ENCODE data around the gene MBNL1.
A peak's percentile ranks its signal among the peaks of the same experiment; 100 is the strongest.

MBNL1 gene

DNA sequence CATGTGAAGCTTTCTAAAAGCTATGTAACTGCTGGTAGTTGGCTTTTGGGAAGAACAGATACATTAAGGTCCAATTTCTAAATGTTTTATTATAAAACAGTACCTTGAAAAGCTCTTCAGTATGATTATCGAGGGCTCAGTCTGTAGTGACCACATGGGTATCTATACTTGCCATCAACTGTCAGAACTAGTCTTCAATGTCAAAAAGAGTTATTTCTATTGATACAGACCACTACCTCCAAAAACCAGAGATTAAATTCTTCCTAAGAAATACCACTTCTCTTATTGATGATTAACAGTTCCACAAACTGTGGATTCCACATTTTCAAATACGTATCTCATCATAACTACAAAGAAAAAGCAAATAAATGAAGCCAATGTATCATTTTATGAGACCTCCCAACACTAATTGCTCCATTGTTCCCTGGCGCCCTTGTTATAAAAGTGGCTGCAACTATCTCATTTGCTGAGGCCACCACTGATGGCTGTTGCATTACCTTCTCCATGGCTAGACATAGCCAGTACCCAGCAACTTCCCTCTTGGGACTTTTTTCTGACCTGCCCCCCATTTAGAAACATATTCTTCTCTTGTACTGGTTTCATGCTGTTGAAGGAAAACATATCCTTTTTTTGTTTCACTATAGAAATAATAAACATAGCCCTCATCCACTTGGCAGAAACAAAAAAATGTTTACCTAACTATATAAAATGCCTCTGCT is 33.9 kb upstream of the MBNL1 start:
- H3K79me2 ChIP-seq (ENCODE audit: insufficient read depth, low read length) = peaks cover 32% of the 10 kb centered on the region
- no peak overlapping the region for H3K9ac ChIP-seq (ENCODE audit: low read depth, low read length)
- H3K36me3 ChIP-seq (ENCODE audit: insufficient read depth, low read length) = no peaks in the 10 kb centered on the region
- no peak for TF ChIP-seq EZH2 (IDR thresholded peaks at IDR 0.05; ENCODE audit: borderline replicate concordance, low read depth, low read length, severe bottlenecking)
- TF ChIP-seq, protein P1, sequence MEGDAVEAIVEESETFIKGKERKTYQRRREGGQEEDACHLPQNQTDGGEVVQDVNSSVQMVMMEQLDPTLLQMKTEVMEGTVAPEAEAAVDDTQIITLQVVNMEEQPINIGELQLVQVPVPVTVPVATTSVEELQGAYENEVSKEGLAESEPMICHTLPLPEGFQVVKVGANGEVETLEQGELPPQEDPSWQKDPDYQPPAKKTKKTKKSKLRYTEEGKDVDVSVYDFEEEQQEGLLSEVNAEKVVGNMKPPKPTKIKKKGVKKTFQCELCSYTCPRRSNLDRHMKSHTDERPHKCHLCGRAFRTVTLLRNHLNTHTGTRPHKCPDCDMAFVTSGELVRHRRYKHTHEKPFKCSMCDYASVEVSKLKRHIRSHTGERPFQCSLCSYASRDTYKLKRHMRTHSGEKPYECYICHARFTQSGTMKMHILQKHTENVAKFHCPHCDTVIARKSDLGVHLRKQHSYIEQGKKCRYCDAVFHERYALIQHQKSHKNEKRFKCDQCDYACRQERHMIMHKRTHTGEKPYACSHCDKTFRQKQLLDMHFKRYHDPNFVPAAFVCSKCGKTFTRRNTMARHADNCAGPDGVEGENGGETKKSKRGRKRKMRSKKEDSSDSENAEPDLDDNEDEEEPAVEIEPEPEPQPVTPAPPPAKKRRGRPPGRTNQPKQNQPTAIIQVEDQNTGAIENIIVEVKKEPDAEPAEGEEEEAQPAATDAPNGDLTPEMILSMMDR (IDR thresholded peaks at IDR 0.05; ENCODE audit: borderline replicate concordance, extremely low read depth, low read length, poor library complexity, severe bottlenecking) = no peak
- no peak overlapping the region for H3K27ac ChIP-seq (ENCODE audit: low read length)
- no peaks in the 10 kb centered on the region for H3K9me3 ChIP-seq (ENCODE audit: insufficient read depth, low read length, severe bottlenecking)
- no peaks in the 10 kb centered on the region for H3K27me3 ChIP-seq (ENCODE audit: insufficient read depth, low read length, poor library complexity)
- peaks cover 46% of the 10 kb centered on the region for H3K4me1 ChIP-seq (ENCODE audit: insufficient read depth, low read length)
- H4K20me1 ChIP-seq (ENCODE audit: insufficient read depth, low read length) = no peaks in the 10 kb centered on the region
- no peak overlapping the region for H2AFZ ChIP-seq (ENCODE audit: low read depth, low read length)
- DNase-seq (no peak), ATAC-seq (ENCODE audit: insufficient read depth, low read depth) (no peak)
- no peak overlapping the region for H3K4me3 ChIP-seq (ENCODE audit: low read depth in 1 of 2, low read length in 2 of 2)
- H3K4me2 ChIP-seq (ENCODE audit: insufficient read depth, low read length) = no peak overlapping the region

DNA sequence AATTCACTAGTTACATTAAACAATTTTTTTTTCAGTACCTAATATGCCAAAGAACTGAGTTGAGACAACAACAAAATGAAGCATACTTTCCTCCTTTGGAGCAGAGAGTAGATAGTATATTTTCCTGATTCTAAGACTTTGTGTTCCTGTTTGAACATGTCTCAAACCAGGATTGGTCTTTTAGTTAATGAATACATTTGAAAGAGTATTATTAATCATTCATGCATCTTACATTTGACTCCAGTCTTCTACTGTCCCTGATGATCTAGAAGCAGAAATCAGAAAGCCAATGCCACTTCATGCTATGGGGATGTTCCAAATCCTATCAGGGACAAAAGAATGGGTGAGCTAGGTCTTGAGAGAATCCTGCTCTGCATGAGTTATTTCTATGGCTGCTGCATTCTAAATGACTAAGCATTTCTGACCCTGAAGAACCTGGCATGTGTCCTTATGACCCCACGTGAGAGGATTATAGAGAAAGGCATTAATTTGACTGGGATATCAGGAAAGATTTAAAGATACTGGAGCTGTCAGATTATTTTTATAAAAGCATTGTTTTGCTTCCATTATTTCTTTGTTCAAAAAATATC is 32.9 kb upstream of the MBNL1 start:
- Histone ChIP-seq H3K4me2 (ENCODE audit: insufficient read depth, low read length) (no peak overlapping the region), H3K4me1 (ENCODE audit: insufficient read depth, low read length) (peaks cover 56% of the 10 kb centered on the region), H3K9ac (ENCODE audit: low read depth, low read length) (no peak overlapping the region), H3K79me2 (ENCODE audit: insufficient read depth, low read length) (peaks cover 42% of the 10 kb centered on the region), H3K4me3 (ENCODE audit: low read depth in 1 of 2, low read length in 2 of 2) (no peak overlapping the region), H4K20me1 (ENCODE audit: insufficient read depth, low read length) (no peaks in the 10 kb centered on the region), H3K9me3 (ENCODE audit: insufficient read depth, low read length, severe bottlenecking) (no peaks in the 10 kb centered on the region), H3K27me3 (ENCODE audit: insufficient read depth, low read length, poor library complexity) (no peaks in the 10 kb centered on the region), H3K36me3 (ENCODE audit: insufficient read depth, low read length) (no peaks in the 10 kb centered on the region), H3K27ac (ENCODE audit: low read length) (no peak overlapping the region), H2AFZ (ENCODE audit: low read depth, low read length) (peak overlapping the region; percentile 49)
- ATAC-seq (ENCODE audit: insufficient read depth, low read depth) (no peak), DNase-seq (no peak)
- TF ChIP-seq, protein P1 (IDR thresholded peaks at IDR 0.05; ENCODE audit: borderline replicate concordance, extremely low read depth, low read length, poor library complexity, severe bottlenecking) = no peak
- no peak for TF ChIP-seq EZH2 (IDR thresholded peaks at IDR 0.05; ENCODE audit: borderline replicate concordance, low read depth, low read length, severe bottlenecking)

DNA sequence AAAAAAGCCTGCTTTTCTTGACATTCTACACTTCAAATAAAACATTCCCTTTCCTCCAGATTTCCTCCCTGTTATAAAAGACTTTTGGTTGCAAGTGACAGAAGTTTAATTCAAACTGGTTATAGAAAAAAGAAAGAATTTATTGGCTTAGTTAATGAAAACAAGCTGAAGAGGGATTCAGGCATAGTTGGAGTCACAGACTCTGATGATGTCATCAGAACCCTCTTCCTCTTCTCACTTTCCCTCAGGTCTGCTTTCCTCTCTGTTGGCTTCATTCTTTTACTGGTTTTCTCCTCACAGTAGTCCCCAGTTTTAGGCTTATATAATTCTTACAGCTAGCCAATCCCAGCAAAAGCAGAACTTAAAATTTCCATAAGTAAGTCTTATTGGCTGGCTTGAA is 32.0 kb upstream of the MBNL1 start:
- Histone ChIP-seq H3K9ac (ENCODE audit: low read depth, low read length) (no peak overlapping the region), H3K79me2 (ENCODE audit: insufficient read depth, low read length) (peaks cover 51% of the 10 kb centered on the region), H3K9me3 (ENCODE audit: insufficient read depth, low read length, severe bottlenecking) (no peaks in the 10 kb centered on the region), H3K4me1 (ENCODE audit: insufficient read depth, low read length) (peaks cover 65% of the 10 kb centered on the region), H3K4me3 (ENCODE audit: low read depth in 1 of 2, low read length in 2 of 2) (no peak overlapping the region), H3K27me3 (ENCODE audit: insufficient read depth, low read length, poor library complexity) (no peaks in the 10 kb centered on the region), H3K36me3 (ENCODE audit: insufficient read depth, low read length) (no peaks in the 10 kb centered on the region), H4K20me1 (ENCODE audit: insufficient read depth, low read length) (no peaks in the 10 kb centered on the region), H2AFZ (ENCODE audit: low read depth, low read length) (0 out of 2 replicates have a peak overlapping the region, but pooled peaks have one; percentile 33), H3K27ac (ENCODE audit: low read length) (peak overlapping the region; percentile 60), H3K4me2 (ENCODE audit: insufficient read depth, low read length) (peak overlapping the region; percentile 36; the same call in 1 of the 2 replicates)
- no peak for DNase-seq
- peak; percentile 45 for ATAC-seq (ENCODE audit: insufficient read depth, low read depth)
- TF ChIP-seq EZH2 (IDR thresholded peaks at IDR 0.05; ENCODE audit: borderline replicate concordance, low read depth, low read length, severe bottlenecking) = no peak
- TF ChIP-seq, protein P1 (IDR thresholded peaks at IDR 0.05; ENCODE audit: borderline replicate concordance, extremely low read depth, low read length, poor library complexity, severe bottlenecking) = no peak

Measured in DND-41 (cell line).